PC-3 (cell line): ENCODE data around the gene CFAP126.
"Not testable (repeated sequence)": the region's sequence is repeated elsewhere in the genome, so short reads cannot be mapped to it uniquely, and the experiment has no call there.

Source experiments
- CTCF ChIP-seq: fragments of 300-600 bp; sonication (generic); conservative IDR thresholded peaks from 2 replicates; pipeline ENCODE4 v1.5.1; 2017; ENCODE audit warnings: antibody characterized with exemption, low read depth, mild to moderate bottlenecking, low read length
- EZH2 ChIP-seq: fragments of 300-600 bp; sonication (generic); IDR thresholded peaks from one replicate; pipeline ENCODE4 v1.6.1; 2017; ENCODE audit warnings: antibody characterized with exemption, mild to moderate bottlenecking, low read length; ENCODE audit not compliant: unreplicated experiment

GRCh38 chr1:161315841-161316674 lies 51.6 kb downstream of the CFAP126 start:
- TF ChIP-seq CTCF, EZH2: not testable (repeated sequence)
